Measurements from ENCODE around the gene SUCNR1. TPM values are rescaled to one million over a fixed set of nuclear protein-coding genes. Genes with fewer than 3 reads are reported as not detected.
"Not testable (repeated sequence)": the region's sequence is repeated elsewhere in the genome, so short reads cannot be mapped to it uniquely, and the experiment has no call there.

The SUCNR1 gene
- total and polyA plus RNA-seq, 12 donors = 0.08 to 4.9 (median 1.6) TPM

GRCh38 chr3:151866711-151867410, 6.6 kb upstream of the SUCNR1 start:
- 66 to 74% (median 69%) methylated on average over 4 of the region's 4 CpGs for WGBS, 4 donors
- Histone ChIP-seq H3K9me3 (replicated peaks in 1 of 3) (no peaks in the 10 kb centered on the region), H3K27ac (no peak overlapping the region), H3K36me3 (replicated peaks in 1 of 2) (no peaks in the 10 kb centered on the region), H3K4me3 (no peak overlapping the region), H3K4me1 (replicated peaks in 1 of 2) (peaks cover 14 to 38% of the 10 kb centered on the region in 2 donors), H3K27me3 (no peaks in the 10 kb centered on the region)
- no peak for TF ChIP-seq CTCF (IDR thresholded peaks at IDR 0.05)
- DNase-seq = no peak
- intact Hi-C loops (cut with DNase I) = no loop called here

GRCh38 chr3:151867666-151868065, 5.8 kb upstream of the SUCNR1 start:
- no peaks in the 10 kb centered on the region for H3K9me3 ChIP-seq (replicated peaks in 1 of 3)
- no peaks in the 10 kb centered on the region for H3K36me3 ChIP-seq (replicated peaks in 1 of 2)
- intact Hi-C loops (cut with DNase I) = no loop called here
- 93 to 100% (median 95%) methylated on average over 1 of the region's 1 CpG for WGBS, 4 donors
- no peak overlapping the region for H3K27ac ChIP-seq
- no peaks in the 10 kb centered on the region for H3K27me3 ChIP-seq
- DNase-seq = no peak
- no peak overlapping the region for H3K4me3 ChIP-seq
- no peak for TF ChIP-seq POLR2A (IDR thresholded peaks at IDR 0.05)
- TF ChIP-seq CTCF (IDR thresholded peaks at IDR 0.05) = no peak
- peaks cover 14 to 40% of the 10 kb centered on the region in 2 donors for H3K4me1 ChIP-seq (replicated peaks in 1 of 2)

GRCh38 chr3:151869181-151869580, 4.3 kb upstream of the SUCNR1 start:
- TF ChIP-seq POLR2A (IDR thresholded peaks at IDR 0.05) = no peak
- TF ChIP-seq CTCF (IDR thresholded peaks at IDR 0.05) = no peak
- Histone ChIP-seq H3K27ac (no peak overlapping the region), H3K27me3 (no peaks in the 10 kb centered on the region), H3K9me3 (replicated peaks in 1 of 3) (no peaks in the 10 kb centered on the region), H3K4me3 (no peak overlapping the region), H3K36me3 (replicated peaks in 1 of 2) (no peaks in the 10 kb centered on the region), H3K4me1 (replicated peaks in 1 of 2) (peaks cover 16 to 38% of the 10 kb centered on the region in 2 donors)
- no peak for DNase-seq
- 22 to 32% (median 25%) methylated on average over 3 of the region's 3 CpGs for WGBS, 4 donors
- intact Hi-C loops (cut with DNase I) = no loop called here

- Histone ChIP-seq H3K4me3 (no peak overlapping the region), H3K36me3 (replicated peaks in 1 of 2) (no peaks in the 10 kb centered on the region), H3K27ac (peak overlapping the region in 3 of 5 donors; percentile 3 to 60 (median 42)), H3K4me1 (replicated peaks in 1 of 2) (peaks cover 4 to 28% of the 10 kb centered on the region in 2 donors), H3K27me3 (no peaks in the 10 kb centered on the region), H3K9me3 (replicated peaks in 1 of 3) (no peaks in the 10 kb centered on the region)
- WGBS, 4 donors = 40 to 46% (median 44%) methylated on average over 8 of the region's 8 CpGs
- intact Hi-C loops (cut with DNase I) = no loop called here
- TF ChIP-seq CTCF (IDR thresholded peaks at IDR 0.05) = no peak
- no peak for TF ChIP-seq POLR2A (IDR thresholded peaks at IDR 0.05)
- DNase-seq = peak in 2 of 7 donors; percentile 25 to 45
Observed at GRCh38 chr3:151871639-151872468, 1.6 kb upstream of the SUCNR1 start.

GRCh38 chr3:151874079-151874478, 636 bp downstream of the SUCNR1 start:
- H3K4me1 ChIP-seq (replicated peaks in 1 of 2) = peaks cover 4 to 21% of the 10 kb centered on the region in 2 donors
- H3K36me3 ChIP-seq (replicated peaks in 1 of 2); H3K4me3 ChIP-seq; intact Hi-C loops (cut with DNase I); DNase-seq; H3K9me3 ChIP-seq (replicated peaks in 1 of 3); H3K27ac ChIP-seq; H3K27me3 ChIP-seq: not testable (repeated sequence)
- 88 to 92% (median 90%) methylated on average over 5 of the region's 5 CpGs for WGBS, 4 donors

Data from adrenal gland (tissue), 12 donors.